Activated T-cell treated with anti-CD3 and anti-CD28 coated beads, Interleukin-2, amount 50 U/mL, for 1 hour (primary cell): ENCODE data around the gene TBC1D3B.
"Not testable (repeated sequence)": the region's sequence is repeated elsewhere in the genome, so short reads cannot be mapped to it uniquely, and the experiment has no call there.

Source experiments
- DNase-seq: peaks from one replicate; pipeline ENCODE4 v3.0.0-alpha.2; 2020

TBC1D3B gene

GRCh38 chr17:36127199-36127893 is 49.1 kb downstream of the TBC1D3B start:
- DNase-seq, result no peak

- DNase-seq, result no peak
These were observed 51.3 kb downstream of the TBC1D3B start for GRCh38 chr17:36124879-36125824.

GRCh38 chr17:36123431-36123830 is 53.0 kb downstream of the TBC1D3B start:
- DNase-seq, result no peak

- not testable (repeated sequence) for DNase-seq
These were observed 55.3 kb downstream of the TBC1D3B start for GRCh38 chr17:36121099-36121498.

- DNase-seq, result no peak
These were observed 56.2 kb downstream of the TBC1D3B start for GRCh38 chr17:36120221-36120620.

GRCh38 chr17:36118477-36119353 is 57.7 kb downstream of the TBC1D3B start:
- DNase-seq, result no peak

- DNase-seq, result no peak
These were observed 58.7 kb downstream of the TBC1D3B start for GRCh38 chr17:36117505-36118382.
